Suprapubic skin (tissue), 3 donors: Measurements from ENCODE around the gene SHE.

Source experiments
- CTCF ChIP-seq, 2 donors: fragments of 200-600 bp in 1 of 2; fragments of 450-650 bp in 1 of 2; sonication (generic) in 1 of 2; IDR thresholded peaks; one replicate each; pipeline ENCODE4 v1.5.1; 2016 to 2019; ENCODE audit warnings: antibody characterized with exemption in 2 of 2, mild to moderate bottlenecking in 1 of 2, moderate library complexity in 1 of 2
- POLR2A ChIP-seq, 2 donors: fragments of 450-650 bp; IDR thresholded peaks; one replicate each; pipeline ENCODE4 v1.6.1; 2017; ENCODE audit warnings: antibody characterized with exemption in 2 of 2, mild to moderate bottlenecking in 2 of 2, moderate library complexity in 2 of 2

GRCh38 chr1:154468535-154469250 is 33.5 kb downstream of the SHE start:
- TF ChIP-seq CTCF (IDR thresholded peaks at IDR 0.05): no peak
- no peak for TF ChIP-seq POLR2A (IDR thresholded peaks at IDR 0.05)
